ENCODE results near the gene ALPL. TPM values are rescaled to one million over a fixed set of nuclear protein-coding genes. Genes with fewer than 3 reads are reported as not detected.
"Not testable (repeated sequence)": the region's sequence is repeated elsewhere in the genome, so short reads cannot be mapped to it uniquely, and the experiment has no call there.

ALPL gene
- 0.63 and 0.84 TPM in 2 replicates for total RNA-seq (2014; rRNA removed; shearing (Covaris generic))

DNA sequence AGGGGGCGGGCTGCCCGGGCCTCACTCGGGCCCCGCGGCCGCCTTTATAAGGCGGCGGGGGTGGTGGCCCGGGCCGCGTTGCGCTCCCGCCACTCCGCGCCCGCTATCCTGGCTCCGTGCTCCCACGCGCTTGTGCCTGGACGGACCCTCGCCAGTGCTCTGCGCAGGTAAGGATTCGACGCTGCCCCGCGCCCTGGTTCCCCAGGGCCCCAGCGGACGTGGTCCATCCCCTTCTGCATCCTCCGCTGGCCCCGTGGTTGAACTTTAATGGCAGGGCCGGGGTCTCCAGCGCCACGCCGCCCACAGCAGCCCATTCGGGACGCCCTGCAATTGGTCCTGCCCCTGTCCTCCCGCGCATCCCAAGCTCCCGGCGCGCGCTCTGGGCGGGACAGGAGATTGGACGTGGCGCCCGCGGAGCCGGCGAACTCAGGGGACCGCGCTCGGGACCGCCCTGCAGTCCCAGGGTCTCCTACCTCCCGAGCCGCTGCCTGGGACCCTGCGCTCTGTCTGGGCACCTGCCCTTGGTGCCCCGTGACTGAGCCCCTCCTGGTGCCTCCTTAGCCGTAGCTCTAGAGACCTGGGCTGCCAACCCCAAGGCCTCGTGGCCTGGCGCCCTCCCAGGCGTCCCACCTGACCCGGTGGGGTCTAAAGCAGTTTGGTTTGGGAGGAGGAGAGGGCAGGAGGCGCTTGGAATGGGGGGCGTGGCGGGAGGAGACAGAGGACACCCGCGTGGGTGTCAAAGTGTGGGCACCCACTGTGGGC lies at the start of gene ALPL:
TSS of gene ALPL (plus strand) at position 73 of the 762 bp plus-strand sequence. CDS start 44,659 bp downstream, outside the sequence.
- Histone ChIP-seq H3K9me3 (replicated peaks) (no peaks in the 10 kb centered on the region), H3K4me3 (no peak within 1 kb of the TSS), H3K4me1 (peaks cover 3% of the 10 kb centered on the region; the same call in 1 of the 2 replicates), H3K36me3 (no peaks in the 10 kb centered on the region), H3K27me3 (no peaks in the 10 kb centered on the region), H3K27ac (no peak within 1 kb of the TSS)
- DNase-seq: no peak

DNA sequence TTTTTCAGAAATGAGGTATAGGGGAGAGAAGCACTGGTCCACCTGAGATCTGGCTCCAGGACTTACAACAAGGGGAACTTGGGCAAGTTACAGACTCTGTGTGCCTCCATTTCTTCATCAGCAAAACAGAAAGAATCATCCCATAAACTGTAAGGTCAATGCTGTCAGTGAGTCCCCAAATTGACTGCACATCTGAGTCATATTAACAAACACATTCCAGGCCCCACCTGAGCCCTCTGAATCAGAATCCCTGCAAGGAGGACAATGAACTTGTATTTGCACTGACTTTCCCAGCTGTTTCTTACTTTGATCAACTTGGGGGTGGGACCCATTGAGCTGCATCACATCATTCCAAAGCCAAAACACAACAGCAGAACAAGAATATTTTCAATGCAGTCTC lies 44.1 kb upstream of the ALPL start:
- not testable (repeated sequence) for H3K27ac ChIP-seq; DNase-seq; H3K9me3 ChIP-seq (replicated peaks); H3K4me3 ChIP-seq; H3K27me3 ChIP-seq; H3K36me3 ChIP-seq; H3K4me1 ChIP-seq

DNA sequence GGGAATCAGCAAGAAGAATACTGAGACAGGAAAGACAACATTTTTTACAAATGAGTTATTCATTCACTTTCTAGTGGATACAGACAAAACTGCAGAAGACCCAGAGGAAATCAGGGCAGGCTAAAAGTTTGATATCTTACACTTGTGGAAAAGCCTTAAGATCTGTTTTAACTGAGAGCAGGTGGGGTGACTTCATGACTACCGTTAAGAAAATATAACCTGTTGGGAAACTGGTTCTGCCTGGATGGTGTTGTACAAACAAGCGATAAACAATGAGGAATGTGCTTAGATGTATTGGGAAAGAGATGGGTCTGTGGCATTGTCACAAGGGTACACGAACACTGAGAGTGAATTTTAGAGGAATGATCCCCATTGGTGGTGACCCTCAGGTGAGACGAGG lies 41.3 kb upstream of the ALPL start:
- H3K27ac ChIP-seq; DNase-seq; H3K27me3 ChIP-seq; H3K4me3 ChIP-seq; H3K9me3 ChIP-seq (replicated peaks); H3K36me3 ChIP-seq; H3K4me1 ChIP-seq: not testable (repeated sequence)

DNA sequence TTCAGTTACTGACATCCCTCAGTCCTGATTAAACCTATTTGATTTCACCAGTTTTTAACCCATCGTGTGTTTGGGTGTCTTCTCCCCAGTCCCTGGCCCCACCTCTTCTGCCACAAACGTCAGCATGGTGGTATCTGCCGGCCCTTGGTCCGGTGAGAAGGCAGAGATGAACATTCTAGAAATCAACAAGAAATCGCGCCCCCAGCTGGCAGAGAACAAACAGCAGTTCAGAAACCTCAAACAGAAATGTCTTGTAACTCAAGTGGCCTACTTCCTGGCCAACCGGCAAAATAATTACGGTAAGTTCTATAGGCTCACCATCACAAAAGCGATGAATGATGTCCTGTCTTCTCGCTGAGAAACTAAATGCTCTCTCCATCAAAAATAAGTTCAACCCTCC lies 40.6 kb upstream of the ALPL start:
- H3K36me3 ChIP-seq: no peaks in the 10 kb centered on the region
- H3K27ac ChIP-seq: no peak overlapping the region
- no peak for DNase-seq
- H3K4me3 ChIP-seq: no peak overlapping the region
- H3K27me3 ChIP-seq: peaks cover 7% of the 10 kb centered on the region; the same call in 1 of the 2 replicates
- H3K4me1 ChIP-seq: no peaks in the 10 kb centered on the region
- no peaks in the 10 kb centered on the region for H3K9me3 ChIP-seq (replicated peaks)

DNA sequence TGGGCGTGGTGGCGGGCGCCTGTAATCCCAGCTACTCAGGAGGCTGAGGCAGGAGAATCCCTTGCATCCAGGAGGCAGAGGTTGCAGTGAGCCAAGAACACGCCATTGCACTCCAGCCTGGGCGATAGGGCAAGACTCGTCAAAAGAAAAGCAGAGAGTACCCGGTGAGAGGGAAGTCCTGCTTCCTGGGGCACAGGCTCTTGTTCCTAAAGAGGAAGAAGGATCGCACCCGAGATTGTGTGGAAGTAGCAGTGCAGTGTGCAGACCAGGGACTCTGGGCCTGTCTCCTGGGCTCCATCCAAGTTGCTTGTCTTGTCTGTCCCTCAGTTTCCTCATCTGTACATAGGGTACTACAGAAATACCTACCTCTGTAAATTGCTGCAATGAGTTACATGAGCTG lies 39.6 kb upstream of the ALPL start:
- Histone ChIP-seq H3K4me1 (no peaks in the 10 kb centered on the region), H3K36me3 (no peaks in the 10 kb centered on the region), H3K9me3 (replicated peaks) (no peaks in the 10 kb centered on the region), H3K4me3 (no peak overlapping the region), H3K27ac (no peak overlapping the region), H3K27me3 (peaks cover 8% of the 10 kb centered on the region; the same call in 1 of the 2 replicates)
- DNase-seq: no peak

DNA sequence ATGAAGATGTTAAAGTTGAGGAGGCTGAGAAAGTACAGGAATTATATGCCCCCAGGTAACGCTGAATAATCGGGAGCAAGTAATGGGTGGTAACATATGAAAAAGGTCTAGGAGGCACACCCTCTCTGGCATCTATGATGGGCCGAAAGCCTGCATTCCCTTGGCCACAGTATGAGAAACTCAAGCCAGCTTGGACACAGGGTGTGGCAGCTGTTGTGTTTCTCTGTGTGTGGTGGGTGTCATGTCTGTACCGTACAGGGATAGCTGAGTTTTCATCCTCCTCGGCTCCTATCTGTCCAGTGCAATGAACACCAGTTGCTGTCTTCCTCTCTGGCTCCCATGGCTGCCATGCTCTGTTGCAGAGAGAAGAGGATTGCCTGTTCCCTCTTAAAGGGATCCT lies 36.4 kb upstream of the ALPL start:
- Histone ChIP-seq H3K4me1 (no peaks in the 10 kb centered on the region), H3K4me3 (no peak overlapping the region), H3K36me3 (no peaks in the 10 kb centered on the region), H3K9me3 (replicated peaks) (no peaks in the 10 kb centered on the region), H3K27ac (no peak overlapping the region), H3K27me3 (peaks cover 8% of the 10 kb centered on the region; the same call in 1 of the 2 replicates)
- no peak for DNase-seq

DNA sequence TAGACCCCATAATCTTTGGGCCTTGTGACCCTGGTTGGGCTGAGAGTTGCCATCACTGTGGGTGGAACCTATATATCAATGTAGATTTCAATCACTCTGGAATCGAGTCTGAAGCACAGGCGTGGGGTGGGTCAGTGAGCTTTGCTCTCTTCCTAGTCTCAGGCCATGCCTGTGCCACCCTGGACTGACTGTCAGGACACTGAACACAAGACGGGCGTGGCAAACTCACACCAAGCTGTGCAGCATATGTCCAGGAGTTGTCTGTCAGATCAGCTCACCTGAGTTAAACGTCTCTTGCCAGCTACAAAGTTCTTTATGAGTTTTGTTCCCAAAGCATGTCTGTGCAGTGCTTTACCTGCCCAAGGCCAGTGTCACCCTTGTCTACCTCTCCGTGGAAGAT lies 30.9 kb upstream of the ALPL start:
- Histone ChIP-seq H3K27ac (no peak overlapping the region), H3K4me3 (no peak overlapping the region), H3K4me1 (no peaks in the 10 kb centered on the region), H3K27me3 (0 out of 2 replicates have a peak, but pooled peaks cover 3% of the 10 kb centered on the region), H3K36me3 (no peaks in the 10 kb centered on the region), H3K9me3 (replicated peaks) (no peaks in the 10 kb centered on the region)
- DNase-seq: no peak

DNA sequence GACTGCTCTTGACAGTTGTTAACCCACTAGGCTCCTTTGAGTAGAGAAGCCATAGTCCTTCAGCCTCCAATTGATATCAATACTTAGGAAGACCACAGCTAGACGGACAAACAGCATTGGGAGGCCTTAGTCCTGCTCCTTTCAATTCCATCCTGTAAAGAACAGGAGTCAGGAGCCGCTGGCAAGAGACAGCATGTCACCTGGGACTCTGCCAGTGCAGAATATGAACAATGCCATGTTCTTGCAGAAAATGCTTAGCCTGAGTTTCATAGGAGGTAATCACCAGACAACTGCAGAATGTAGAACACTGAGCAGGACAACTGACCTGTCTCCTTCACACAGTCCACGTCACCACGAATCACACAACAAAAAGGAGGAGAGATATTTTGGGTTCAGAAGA lies 25.3 kb upstream of the ALPL start:
- H3K27me3 ChIP-seq; H3K4me3 ChIP-seq; H3K27ac ChIP-seq; DNase-seq; H3K36me3 ChIP-seq; H3K9me3 ChIP-seq (replicated peaks); H3K4me1 ChIP-seq: not testable (repeated sequence)

DNA sequence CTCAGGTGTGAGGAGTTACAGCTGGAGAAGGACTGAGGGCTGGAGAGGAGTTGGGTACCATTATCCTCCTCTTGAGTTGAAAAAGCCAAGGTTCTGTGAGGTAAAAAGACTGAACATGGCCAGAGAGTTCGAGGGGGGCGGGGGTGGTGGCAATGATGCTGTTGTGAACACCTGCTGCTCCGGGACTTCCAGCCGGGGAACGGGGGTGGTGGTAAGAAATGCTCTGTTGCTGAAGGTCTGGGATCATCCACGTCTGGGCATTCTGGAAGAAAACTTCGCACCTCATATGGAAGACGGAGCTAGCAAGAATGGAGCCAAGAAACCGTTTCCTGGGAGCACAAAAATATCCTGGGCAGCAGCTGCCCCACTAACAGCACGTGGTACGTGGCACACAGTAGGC lies 20.1 kb upstream of the ALPL start:
- no peak for DNase-seq
- H3K4me1 ChIP-seq: peaks cover 11% of the 10 kb centered on the region; the same call in 1 of the 2 replicates
- H3K9me3 ChIP-seq (replicated peaks): no peaks in the 10 kb centered on the region

DNA sequence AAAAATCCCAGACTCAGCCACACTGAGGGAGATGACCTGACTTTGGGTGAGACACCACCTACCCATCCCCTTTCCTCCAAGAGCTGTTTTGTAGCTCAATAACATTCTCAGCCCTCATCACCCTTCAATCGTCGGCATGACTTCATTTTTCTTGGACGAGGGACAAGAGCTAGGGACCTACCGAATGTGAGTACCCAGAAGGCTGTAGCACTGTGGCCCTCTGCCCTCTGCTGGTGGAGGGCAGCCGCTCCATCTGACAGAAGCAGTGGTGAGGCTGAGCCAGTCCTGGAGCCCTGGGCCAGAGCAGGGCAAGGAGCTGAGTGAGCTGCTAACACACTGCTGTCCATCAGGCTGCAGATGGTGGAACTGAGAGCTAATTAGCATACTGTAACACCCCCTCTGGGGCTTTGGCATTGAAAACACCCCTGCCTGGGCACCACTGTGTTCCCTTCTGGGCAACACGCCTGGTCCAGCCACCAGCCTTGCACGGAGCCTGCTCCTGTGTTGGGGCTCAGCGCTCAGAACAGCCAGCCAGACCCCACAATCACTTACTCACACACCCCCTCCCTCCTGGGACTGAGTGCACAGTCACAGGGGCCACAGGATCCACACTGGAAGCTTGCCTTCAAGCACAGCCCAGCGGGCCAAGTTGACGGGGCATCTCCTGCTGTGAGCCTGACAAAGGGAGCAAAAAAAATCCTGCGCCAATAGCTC lies 18.3 kb upstream of the ALPL start:
- DNase-seq: peak; percentile 48 to 56
- peaks cover 11% of the 10 kb centered on the region; the same call in 1 of the 2 replicates for H3K4me1 ChIP-seq
- no peak overlapping the region for H3K27ac ChIP-seq
- H3K27me3 ChIP-seq: no peaks in the 10 kb centered on the region; the same call in 1 of the 2 replicates
- no peak overlapping the region for H3K4me3 ChIP-seq
- no peaks in the 10 kb centered on the region for H3K9me3 ChIP-seq (replicated peaks)
- H3K36me3 ChIP-seq: no peaks in the 10 kb centered on the region

More for the DNA sequence above, 20.1 kb upstream of the ALPL start:
- no peaks in the 10 kb centered on the region; the same call in 1 of the 2 replicates for H3K27me3 ChIP-seq
- no peak overlapping the region for H3K27ac ChIP-seq
- H3K4me3 ChIP-seq: no peak overlapping the region
- no peaks in the 10 kb centered on the region for H3K36me3 ChIP-seq

DNA sequence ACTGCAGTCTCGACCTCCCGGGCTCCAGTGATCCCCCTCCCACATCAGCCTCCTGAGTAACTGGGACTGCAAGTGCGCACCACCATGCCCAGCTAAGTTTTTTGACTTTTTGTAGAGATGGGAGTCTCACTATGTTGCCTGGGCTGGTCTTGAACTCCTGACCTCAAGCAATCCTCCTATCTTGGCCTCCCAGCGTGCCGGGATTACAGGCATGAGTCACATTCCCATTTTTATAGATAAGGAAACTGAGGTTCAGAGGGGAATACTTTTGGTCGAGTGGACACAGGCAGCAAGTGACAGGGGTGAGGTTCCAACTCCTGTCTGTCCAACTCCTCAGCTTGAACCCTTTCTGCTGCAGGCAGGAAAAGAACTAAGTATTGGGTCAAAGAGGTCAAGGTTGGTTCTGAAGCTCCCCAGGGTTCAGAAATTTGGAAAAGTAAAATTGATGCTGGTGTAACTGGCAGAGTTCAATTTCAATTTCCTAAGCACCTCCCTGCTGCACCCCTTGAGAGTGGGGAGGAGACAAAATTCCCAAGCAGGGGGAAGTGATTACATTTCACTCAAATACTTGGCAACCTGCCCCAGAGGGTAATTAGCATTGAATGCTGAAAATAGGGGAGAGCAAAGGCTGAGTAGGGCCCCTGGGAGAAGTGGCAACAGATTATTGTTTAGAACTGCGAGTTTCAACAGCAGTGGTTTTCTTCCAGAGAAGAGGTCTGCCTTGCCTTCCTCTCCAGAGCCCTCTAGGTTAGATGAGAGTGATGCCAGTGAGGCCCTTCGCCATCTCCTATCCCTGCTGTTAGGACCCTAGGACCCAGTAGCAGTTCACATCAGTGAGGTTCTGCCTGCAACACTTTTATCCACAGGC lies 17.5 kb upstream of the ALPL start:
- H3K4me3 ChIP-seq: no peak overlapping the region
- no peaks in the 10 kb centered on the region for H3K36me3 ChIP-seq
- H3K27ac ChIP-seq: no peak overlapping the region
- no peaks in the 10 kb centered on the region for H3K9me3 ChIP-seq (replicated peaks)
- H3K27me3 ChIP-seq: no peaks in the 10 kb centered on the region; the same call in 1 of the 2 replicates
- DNase-seq: peak; percentile 71 to 80
- H3K4me1 ChIP-seq: peaks cover 11% of the 10 kb centered on the region; the same call in 1 of the 2 replicates

DNA sequence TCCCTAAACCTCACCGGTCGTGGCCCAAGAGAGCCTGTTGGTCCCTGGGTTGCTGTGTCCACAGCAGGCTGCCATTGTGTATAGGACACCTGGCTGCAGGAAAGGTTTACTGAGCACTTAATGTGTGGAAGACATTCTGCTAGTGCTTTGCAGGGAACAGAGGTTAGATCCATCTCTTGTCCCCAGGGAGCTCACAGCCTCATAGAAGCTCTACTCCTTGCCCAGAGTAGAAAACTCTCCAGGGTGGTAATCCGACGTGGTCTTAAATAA lies 16.9 kb upstream of the ALPL start:
- Histone ChIP-seq H3K4me3 (no peak overlapping the region), H3K9me3 (replicated peaks) (no peaks in the 10 kb centered on the region), H3K4me1 (peaks cover 11% of the 10 kb centered on the region; the same call in 1 of the 2 replicates), H3K36me3 (no peaks in the 10 kb centered on the region), H3K27me3 (no peaks in the 10 kb centered on the region; the same call in 1 of the 2 replicates), H3K27ac (no peak overlapping the region)
- DNase-seq: peak in 1 of 2 experiments; percentile 26

DNA sequence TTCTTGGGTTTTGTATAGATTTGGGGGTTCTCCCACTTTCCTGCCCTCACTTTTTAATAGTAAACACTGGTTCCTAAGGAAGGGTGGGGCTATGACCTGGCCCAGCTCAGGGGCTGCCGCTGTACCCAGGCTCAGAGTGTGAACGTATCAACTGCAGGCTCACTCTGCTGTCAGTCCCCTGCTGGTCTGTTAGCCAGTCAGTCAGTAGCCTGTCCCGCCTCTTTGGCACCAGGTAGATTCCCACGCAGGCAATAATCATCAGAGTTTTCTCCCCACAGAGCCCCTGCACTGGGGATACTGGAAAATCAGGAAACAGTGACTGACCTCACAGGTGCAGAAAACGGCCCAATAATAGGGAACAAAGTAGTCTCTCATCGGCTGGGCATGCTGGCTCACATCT lies 15.0 kb upstream of the ALPL start:
- Histone ChIP-seq H3K4me1 (peaks cover 11% of the 10 kb centered on the region; the same call in 1 of the 2 replicates), H3K27me3 (no peaks in the 10 kb centered on the region), H3K36me3 (no peaks in the 10 kb centered on the region), H3K27ac (no peak overlapping the region), H3K9me3 (replicated peaks) (no peaks in the 10 kb centered on the region), H3K4me3 (no peak overlapping the region)
- no peak for DNase-seq

DNA sequence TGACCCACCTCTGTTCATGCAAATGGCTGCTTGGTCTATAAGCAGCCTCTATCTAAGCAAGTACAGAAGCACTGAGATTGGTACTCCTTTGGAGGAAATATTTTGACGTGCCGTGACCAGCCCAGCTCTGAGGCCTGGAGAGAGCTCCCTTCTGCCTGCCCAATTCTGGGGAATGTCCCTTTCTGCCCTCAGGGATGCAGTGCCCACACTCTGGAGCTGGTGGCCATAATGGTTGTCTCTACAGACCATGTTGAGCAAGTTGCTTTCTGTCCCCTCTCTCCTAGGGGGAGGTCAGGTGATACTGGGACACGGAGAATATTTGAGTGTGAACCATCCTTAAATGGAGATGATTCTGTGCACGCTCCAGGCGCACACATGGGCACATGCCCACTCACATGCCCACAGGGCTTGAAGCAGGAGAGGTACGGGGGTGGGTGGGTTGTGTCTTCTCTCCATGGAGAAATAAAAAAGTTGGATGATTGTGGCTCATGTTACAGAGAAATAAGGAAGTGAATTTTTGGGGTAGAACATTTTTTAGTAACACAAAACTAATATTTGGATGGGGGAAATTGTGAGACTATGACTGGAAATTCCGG lies 13.9 kb upstream of the ALPL start:
- H3K27ac ChIP-seq: no peak overlapping the region
- no peaks in the 10 kb centered on the region for H3K9me3 ChIP-seq (replicated peaks)
- DNase-seq: no peak
- H3K4me3 ChIP-seq: no peak overlapping the region
- H3K27me3 ChIP-seq: no peaks in the 10 kb centered on the region
- peaks cover 11% of the 10 kb centered on the region; the same call in 1 of the 2 replicates for H3K4me1 ChIP-seq
- no peaks in the 10 kb centered on the region for H3K36me3 ChIP-seq

Data from SJCRH30 (cell line).